HepG2 (cell line): Measurements from ENCODE around the gene NDUFB7. TPM values are rescaled to one million over a fixed set of nuclear protein-coding genes. Genes with fewer than 3 reads are reported as not detected.
A peak's percentile ranks its signal among the peaks of the same experiment; 100 is the strongest.

Experiments used
- ATAC-seq: fragments of 200-7000 bp; cut with Tn5 transposase; 3 replicates; pipeline ENCODE4 v1.9.1; 2020; ENCODE audit warnings: mild to moderate bottlenecking, moderate library complexity
- BruUV-seq: library from RNA; stranded (reverse); fragments of 400-500 nt; replicated peaks from 2 replicates; lab custom pipeline; 2021; lab: Mats Ljungman, UMichigan
- CTCF ChIA-PET: fragments of 300-600 bp; formaldehyde crosslinking; extraction: SDS; loops from one replicate; lab custom pipeline; 2021; ENCODE audit warnings: low total read pairs, inconsistent platforms, low intra/inter-chr PET ratio; lab: Yijun Ruan, JAX
- POLR2A ChIA-PET: fragments of 350-600 bp; sonication (Branson Sonifier 250); formaldehyde crosslinking; loops from one replicate; lab custom pipeline; 2020; ENCODE audit warnings: antibody characterized with exemption, inconsistent platforms; lab: Yijun Ruan, JAX
- DNase-seq: peaks from one replicate; pipeline ENCODE4 v3.0.0-alpha.2; 2015; ENCODE audit warnings: low spot score
- FAIRE-seq: peaks from 3 replicates; lab custom pipeline; 2011; peaks lifted over from hg19 to GRCh38; lab: Jason Lieb, UNC
- H2AFZ ChIP-seq: one replicate; pipeline ENCODE4 v1.6.1; 2011; ENCODE audit warnings: low read length, inconsistent platforms
- H3K27ac ChIP-seq: fragments of 300-600 bp; 3 replicates; pipeline ENCODE4 v1.8.0; 2011; ENCODE audit warnings: mixed run types, mild to moderate bottlenecking, mixed read lengths, low read length, inconsistent platforms; ENCODE audit not compliant: insufficient read depth; ENCODE audit errors: extremely low read length
- H3K27me3 ChIP-seq, 2 experiments: fragments of 200-600 bp in 1 of 2; 2 replicates in 1 of 2; 3 replicates in 1 of 2; pipeline versions ENCODE4 v1.6.0 to v1.8.0; 2011; ENCODE audit warnings: low read length in 2 of 2, mild to moderate bottlenecking in 2 of 2, moderate library complexity in 2 of 2, inconsistent platforms in 1 of 2; ENCODE audit not compliant: insufficient read depth in 2 of 2, control insufficient read depth in 1 of 2
- H3K36me3 ChIP-seq, 2 experiments: fragments of 200-600 bp in 1 of 2; replicated peaks in 1 of 2; 2 replicates in 1 of 2; 3 replicates in 1 of 2; pipeline versions ENCODE4 v1.5.1 to v1.8.0; 2011; ENCODE audit warnings: low read length in 2 of 2, inconsistent platforms in 1 of 2; ENCODE audit not compliant: insufficient read depth in 2 of 2, control insufficient read depth in 1 of 2
- H3K4me1 ChIP-seq: 2 replicates; pipeline ENCODE4 v1.5.1; 2012; ENCODE audit warnings: low read length, inconsistent platforms; ENCODE audit not compliant: insufficient read depth
- H3K4me2 ChIP-seq: 2 replicates; pipeline ENCODE4 v1.6.0; 2011; ENCODE audit warnings: low read depth, low read length, inconsistent platforms
- H3K4me3 ChIP-seq, 3 experiments: fragments of 200-600 bp in 1 of 3; sonication (generic), shearing (Covaris generic) in 1 of 3; replicated peaks in 1 of 3; 2 replicates each; pipeline ENCODE4 v1.5.1; 2011 to 2016; ENCODE audit warnings: low read length in 3 of 3, inconsistent platforms in 2 of 3, low read depth in 2 of 3, mild to moderate bottlenecking in 2 of 3, control low read depth in 1 of 3, mixed read lengths in 1 of 3; ENCODE audit not compliant: insufficient read depth in 1 of 3
- H3K79me2 ChIP-seq: one replicate; pipeline ENCODE4 v1.6.1; 2011; ENCODE audit warnings: low read length, inconsistent platforms; ENCODE audit not compliant: insufficient read depth
- H3K9ac ChIP-seq: 2 replicates; pipeline ENCODE4 v1.6.0; 2011; ENCODE audit warnings: mild to moderate bottlenecking, low read depth, low read length, inconsistent platforms; ENCODE audit not compliant: insufficient read depth
- H3K9me3 ChIP-seq: 2 replicates; pipeline ENCODE4 v1.5.1; 2012; ENCODE audit warnings: mild to moderate bottlenecking, low read length
- H4K20me1 ChIP-seq: 2 replicates; pipeline ENCODE4 v1.6.0; 2011; ENCODE audit warnings: inconsistent platforms, mild to moderate bottlenecking, low read length, moderate library complexity; ENCODE audit not compliant: insufficient read depth
- ZBTB33 ChIP-seq: sonication (generic); formaldehyde crosslinking; IDR thresholded peaks from 2 replicates; pipeline ENCODE4 v1.4.0; 2020; ENCODE audit warnings: missing genetic modification reagents
- ZFX ChIP-seq: sonication (generic); formaldehyde crosslinking; IDR thresholded peaks from 2 replicates; pipeline ENCODE4 v1.4.0; 2020; ENCODE audit warnings: mild to moderate bottlenecking, low read depth, missing genetic modification reagents, moderate library complexity
- ZNF614 ChIP-seq: IDR thresholded peaks from 2 replicates; pipeline ENCODE4 v1.6.1; 2018; ENCODE audit warnings: missing biosample characterization, missing genetic modification reagents, inconsistent platforms, borderline replicate concordance
- ZNF768 ChIP-seq: sonication (generic); formaldehyde crosslinking; IDR thresholded peaks from 2 replicates; pipeline ENCODE4 v1.4.0; 2020; ENCODE audit warnings: missing genetic modification reagents
- ZNF816 ChIP-seq: sonication (generic); formaldehyde crosslinking; IDR thresholded peaks from 2 replicates; pipeline ENCODE4 v1.8.0; 2022; ENCODE audit warnings: missing genetic modification reagents, mild to moderate bottlenecking, borderline replicate concordance
- WGBS: methylation state at CpG from one replicate; pipeline ENCODE4 v1.1.6; 2017; ENCODE audit warnings: low lambda C conversion rate; 5-methylcytosine and 5-hydroxymethylcytosine counted together
- in situ Hi-C: cut with HindIII; loops from 2 replicates; pipeline ENCODE4 v1.10.0; 2017; ENCODE audit warnings: low pct_unique_long_range_greater_than_20kb; ENCODE audit not compliant: extremely low pct_ligation_motif_present
- intact Hi-C: fragments of 100-400 bp; cut with micrococcal nuclease; formaldehyde crosslinking; loops from one replicate; pipeline ENCODE4 v1.10.0; 2022; ENCODE audit not compliant: unreplicated experiment
- polyA plus RNA-seq, 8 experiments: library from polyadenylated mRNA; depleted of rRNA in 3 of 8; stranded (reverse) in 7 of 8; unstranded in 1 of 8; fragments of >200 nt; fragmentation: Illumina TruSeq in 4 of 8; extraction: Trizol in 4 of 8; gene quantifications; 2 replicates each; pipeline versions ENCODE4 v1.2.1 to v1.2.3, GENCODE V29; 2011 to 2016; ENCODE audit warnings: low read depth in 4 of 8, missing spikeins in 1 of 8, mixed read lengths in 1 of 8; ENCODE audit not compliant: insufficient read depth in 1 of 8
- total RNA-seq, 5 experiments: library from RNA; depleted of rRNA; stranded (reverse); fragments of >200 nt; fragmentation: Illumina TruSeq; extraction: Trizol; gene quantifications; 2 replicates each; pipeline ENCODE4 v1.2.3, GENCODE V29; 2016; ENCODE audit warnings: low read depth in 1 of 5

The NDUFB7 gene
- total and polyA plus RNA-seq, 2 of the 13 experiments (the other 11 are each of a cell fraction or from before 2014, with no cell fraction given): 156 to 198 TPM

- WGBS: 93% methylated on average over 12 of the region's 12 CpGs
- FAIRE-seq (no peak), DNase-seq (no peak), ATAC-seq (no peak)
- BruUV-seq: no TSS peak
- no peaks in the 10 kb centered on the region; the same call in 1 of the 2 replicates for H4K20me1 ChIP-seq
- H3K4me1 ChIP-seq: peaks cover 49% of the 10 kb centered on the region
- POLR2A ChIA-PET: interaction anchor here (1.1 to 2.6 kb wide), 3 partner anchors 36 to 38 kb away, joined by 3 to 17 read pairs (median 5); partner anchors contain the start of gene DNAJB1
- H3K9ac ChIP-seq: no peak overlapping the region
- peaks cover 51% of the 10 kb centered on the region for H3K79me2 ChIP-seq
- peak; percentile 1; the same call in 1 of the 2 replicates for TF ChIP-seq ZNF614 (CRISPR knock-in tag)
- TF ChIP-seq ZNF816 (CRISPR knock-in tag): no peak
- TF ChIP-seq ZFX (CRISPR knock-in tag): 0 out of 2 replicates have a peak, but pooled peaks have one; percentile 2
- TF ChIP-seq ZNF768 (CRISPR knock-in tag): peak; percentile 26; the same call in 1 of the 2 replicates
- peak; percentile 84 for TF ChIP-seq ZBTB33
- peak overlapping the region; percentile 70 for H3K4me2 ChIP-seq
- no peaks in the 10 kb centered on the region for H3K9me3 ChIP-seq
- in situ Hi-C loops (no loop called here), intact Hi-C loops (no loop called here)
- H3K27ac ChIP-seq: no peak overlapping the region
- CTCF ChIA-PET: interaction anchor here (1.3 to 1.4 kb wide), 2 partner anchors 16 to 51 kb away, joined by 4 to 6 read pairs; partner anchors contain the start of gene NDUFB7
- H3K27me3 ChIP-seq: no peaks in the 10 kb centered on the region
- no peak overlapping the region for H3K4me3 ChIP-seq
- no peak overlapping the region for H2AFZ ChIP-seq
- H3K36me3 ChIP-seq: peaks cover 3 to 4% of the 10 kb centered on the region in 2 experiments; a peak in 2 of 5 replicates
Measured at GRCh38 chr19:14555918-14556661, 15.8 kb downstream of the NDUFB7 start.
